Measurements from ENCODE around the gene WDR1.

DNA sequence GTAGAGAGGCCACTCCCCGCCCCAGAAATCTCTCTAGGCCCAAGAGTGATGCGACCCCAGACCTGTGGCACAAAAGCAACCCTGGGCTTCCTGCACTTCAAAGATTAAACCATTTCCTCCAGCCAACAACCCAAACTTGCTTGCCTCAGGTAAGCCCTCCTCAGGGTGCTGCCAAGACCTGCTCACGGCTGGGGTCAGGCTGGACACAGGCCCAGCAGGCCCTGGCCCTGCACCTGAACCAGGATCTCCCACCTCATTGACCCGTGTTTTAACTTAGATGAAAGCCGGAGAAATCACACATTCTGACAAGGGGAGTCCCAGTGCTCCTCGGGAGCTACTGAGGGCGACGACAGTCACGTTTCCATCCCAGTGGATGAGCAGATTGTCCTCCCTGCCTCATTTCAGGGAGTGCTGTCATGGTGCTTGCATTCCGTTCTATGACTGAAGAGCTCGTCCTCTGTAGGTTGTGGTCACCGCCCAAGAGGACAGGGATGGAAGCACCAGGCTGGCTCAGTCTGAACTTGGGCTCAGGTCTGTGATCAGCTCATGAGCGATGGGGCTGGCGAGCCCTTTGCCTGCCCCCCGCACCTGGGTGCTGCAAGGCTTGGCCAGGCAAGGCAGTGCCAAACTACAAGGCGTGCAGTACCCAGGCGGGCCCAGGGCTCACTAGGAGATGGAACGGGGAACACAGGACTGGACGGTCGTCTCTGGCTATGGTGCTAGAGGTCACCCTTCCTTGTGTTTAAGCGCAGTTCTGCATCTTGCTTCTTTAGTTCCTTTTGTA lies 25.9 kb downstream of the WDR1 start:
- TF ChIP-seq, protein P1, sequence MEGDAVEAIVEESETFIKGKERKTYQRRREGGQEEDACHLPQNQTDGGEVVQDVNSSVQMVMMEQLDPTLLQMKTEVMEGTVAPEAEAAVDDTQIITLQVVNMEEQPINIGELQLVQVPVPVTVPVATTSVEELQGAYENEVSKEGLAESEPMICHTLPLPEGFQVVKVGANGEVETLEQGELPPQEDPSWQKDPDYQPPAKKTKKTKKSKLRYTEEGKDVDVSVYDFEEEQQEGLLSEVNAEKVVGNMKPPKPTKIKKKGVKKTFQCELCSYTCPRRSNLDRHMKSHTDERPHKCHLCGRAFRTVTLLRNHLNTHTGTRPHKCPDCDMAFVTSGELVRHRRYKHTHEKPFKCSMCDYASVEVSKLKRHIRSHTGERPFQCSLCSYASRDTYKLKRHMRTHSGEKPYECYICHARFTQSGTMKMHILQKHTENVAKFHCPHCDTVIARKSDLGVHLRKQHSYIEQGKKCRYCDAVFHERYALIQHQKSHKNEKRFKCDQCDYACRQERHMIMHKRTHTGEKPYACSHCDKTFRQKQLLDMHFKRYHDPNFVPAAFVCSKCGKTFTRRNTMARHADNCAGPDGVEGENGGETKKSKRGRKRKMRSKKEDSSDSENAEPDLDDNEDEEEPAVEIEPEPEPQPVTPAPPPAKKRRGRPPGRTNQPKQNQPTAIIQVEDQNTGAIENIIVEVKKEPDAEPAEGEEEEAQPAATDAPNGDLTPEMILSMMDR (IDR thresholded peaks at IDR 0.05): no peak
- TF ChIP-seq POLR2A (IDR thresholded peaks at IDR 0.05): no peak
